Neural cell (in vitro differentiated cells): Measurements from ENCODE around the gene MBNL2. TPM values are rescaled to one million over a fixed set of nuclear protein-coding genes. Genes with fewer than 3 reads are reported as not detected.

ENCODE experiments used
- H2AFZ ChIP-seq: fragments of 200-600, 300-800 bp; sonication (generic), shearing (Covaris generic); 2 replicates; pipeline ENCODE4 v1.6.0; 2014; ENCODE audit warnings: low read depth, mild to moderate bottlenecking, antibody characterized with exemption, low read length, moderate library complexity
- H3F3A ChIP-seq: fragments of 200-600 bp; shearing (Covaris generic); 2 replicates; pipeline ENCODE4 v1.6.1; 2016; ENCODE audit warnings: mild to moderate bottlenecking, moderate library complexity, mixed read lengths, antibody characterized with exemption, low read length; ENCODE audit not compliant: insufficient read depth, poor library complexity, severe bottlenecking
- H3K27ac ChIP-seq: fragments of 200-600, 300-800 bp; sonication (generic), shearing (Covaris generic); 2 replicates; pipeline ENCODE4 v1.5.1; 2014; ENCODE audit warnings: mild to moderate bottlenecking, low read length, moderate library complexity
- H3K27me3 ChIP-seq: fragments of 300-800, 200-600 bp; sonication (generic), shearing (Covaris generic); 2 replicates; pipeline ENCODE4 v1.6.0; 2014; ENCODE audit warnings: mild to moderate bottlenecking, low read depth, low read length, moderate library complexity; ENCODE audit not compliant: insufficient read depth
- H3K36me3 ChIP-seq: fragments of 300-800, 200-600 bp; sonication (generic), shearing (Covaris generic); 2 replicates; pipeline ENCODE4 v1.5.1; 2014; ENCODE audit warnings: mild to moderate bottlenecking, antibody characterized with exemption, low read length, moderate library complexity; ENCODE audit not compliant: insufficient read depth
- H3K4me2 ChIP-seq: fragments of 300-800, 200-600 bp; sonication (generic), shearing (Covaris generic); 2 replicates; pipeline ENCODE4 v1.6.0; 2014; ENCODE audit warnings: mild to moderate bottlenecking, low read length
- H3K4me3 ChIP-seq: fragments of 300-800, 200-600 bp; sonication (generic), shearing (Covaris generic); 2 replicates; pipeline ENCODE4 v1.5.1; 2014; ENCODE audit warnings: mild to moderate bottlenecking, low read length, moderate library complexity
- H3K79me2 ChIP-seq: fragments of 200-600 bp; shearing (Covaris generic); replicated peaks from 2 replicates; pipeline ENCODE4 v1.6.0; 2014; ENCODE audit warnings: mild to moderate bottlenecking, low read length, moderate library complexity; ENCODE audit not compliant: insufficient read depth
- H3K9ac ChIP-seq: fragments of 300-800, 200-600 bp; sonication (generic), shearing (Covaris generic); 2 replicates; pipeline ENCODE4 v1.6.1; 2016; ENCODE audit warnings: mild to moderate bottlenecking, low read length, mixed read lengths
- H3K9me2 ChIP-seq: fragments of 200-600 bp; shearing (Covaris generic); 2 replicates; pipeline ENCODE4 v1.6.1; 2016; ENCODE audit warnings: mild to moderate bottlenecking, low read length, mixed read lengths; ENCODE audit not compliant: insufficient read depth
- H3K9me3 ChIP-seq: fragments of 200-600, 300-800 bp; sonication (generic), shearing (Covaris generic); 2 replicates; pipeline ENCODE4 v1.6.1; 2016; ENCODE audit warnings: mild to moderate bottlenecking, mixed run types, low read length, moderate library complexity, mixed read lengths
- H4K20me1 ChIP-seq: fragments of 200-600 bp; shearing (Covaris generic); 2 replicates; pipeline ENCODE4 v1.6.1; 2016; ENCODE audit warnings: mild to moderate bottlenecking, mixed run types; ENCODE audit not compliant: insufficient read depth
- EP300 ChIP-seq: fragments of 450-650 bp; conservative IDR thresholded peaks from 2 replicates; pipeline ENCODE4 v1.6.1; 2014; ENCODE audit warnings: antibody characterized with exemption, mild to moderate bottlenecking, moderate library complexity; ENCODE audit not compliant: poor library complexity, severe bottlenecking
- EZH2 ChIP-seq: fragments of 200-600, 300-800 bp; shearing (Covaris generic), sonication (generic); IDR thresholded peaks from 2 replicates; pipeline ENCODE4 v1.6.1; 2014; ENCODE audit warnings: antibody characterized with exemption, low read length, borderline replicate concordance, mild to moderate bottlenecking; ENCODE audit not compliant: insufficient read depth, poor library complexity, severe bottlenecking
- MXI1 ChIP-seq: fragments of 450-650 bp; conservative IDR thresholded peaks from 2 replicates; pipeline ENCODE4 v1.6.1; 2014; ENCODE audit warnings: antibody characterized with exemption, mild to moderate bottlenecking; ENCODE audit not compliant: poor library complexity, severe bottlenecking
- POLR2AphosphoS5 ChIP-seq: IDR thresholded peaks from 2 replicates; pipeline ENCODE4 v1.6.1; 2012
- RAD21 ChIP-seq: fragments of 450-650 bp; conservative IDR thresholded peaks from 2 replicates; pipeline ENCODE4 v1.6.1; 2014; ENCODE audit warnings: antibody characterized with exemption, mild to moderate bottlenecking, moderate library complexity
- REST ChIP-seq: IDR thresholded peaks from 2 replicates; pipeline ENCODE4 v1.6.1; 2012; ENCODE audit warnings: borderline replicate concordance
- SMC3 ChIP-seq: fragments of 450-650 bp; conservative IDR thresholded peaks from 2 replicates; pipeline ENCODE4 v1.6.1; 2014; ENCODE audit warnings: antibody characterized with exemption, mild to moderate bottlenecking, moderate library complexity; ENCODE audit not compliant: poor library complexity
- TAF1 ChIP-seq: IDR thresholded peaks from 2 replicates; pipeline ENCODE4 v1.6.1; 2012; ENCODE audit warnings: low read depth
- polyA plus RNA-seq: library from polyadenylated mRNA; depleted of rRNA; stranded (reverse); fragments of >200 nt; gene quantifications from 2 replicates; pipeline ENCODE4 v1.2.3, GENCODE V29; 2014
- TF ChIP-seq, protein P1 (sequence below): fragments of 450-650 bp; IDR thresholded peaks from 2 replicates; pipeline ENCODE4 v1.5.1; 2014; ENCODE audit warnings: antibody characterized with exemption, mild to moderate bottlenecking, moderate library complexity; ENCODE audit not compliant: poor library complexity, severe bottlenecking

Gene MBNL2
- polyA plus RNA-seq, 1 donor from 2014 or later = 4.3 TPM

DNA sequence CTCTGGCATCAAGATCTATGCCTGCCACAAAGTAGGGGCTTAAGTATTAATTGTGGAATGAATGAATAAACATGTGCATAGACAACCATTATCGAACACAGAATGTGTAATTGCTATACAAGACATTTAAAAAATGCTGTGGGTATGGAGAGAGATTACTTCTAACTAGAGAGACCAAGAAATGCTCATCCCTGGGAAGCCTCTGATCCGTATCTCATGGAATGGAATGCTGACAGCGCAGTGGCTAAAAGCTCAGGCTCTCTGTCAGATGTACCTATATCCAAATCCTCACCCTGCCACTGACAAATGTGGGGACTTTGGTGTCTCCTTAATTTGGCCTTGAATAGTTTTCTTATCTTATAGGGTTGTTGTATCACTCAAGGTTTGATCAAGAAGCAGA, 22.7 kb upstream of the MBNL2 start:
- Histone ChIP-seq H3K9ac (no peak overlapping the region), H3K36me3 (no peaks in the 10 kb centered on the region), H3K27me3 (no peaks in the 10 kb centered on the region), H3K79me2 (no peaks in the 10 kb centered on the region), H3K9me2 (no peaks in the 10 kb centered on the region), H3K9me3 (no peaks in the 10 kb centered on the region), H3K27ac (no peak overlapping the region), H4K20me1 (no peaks in the 10 kb centered on the region), H2AFZ (no peak overlapping the region), H3K4me3 (no peak overlapping the region), H3K4me2 (no peak overlapping the region), H3F3A (no peaks in the 10 kb centered on the region)
- TF ChIP-seq RAD21 (no peak), REST (no peak), POLR2AphosphoS5 (no peak), EZH2 (no peak), MXI1 (no peak), EP300 (no peak), SMC3 (no peak), TAF1 (no peak)
- TF ChIP-seq, protein P1, sequence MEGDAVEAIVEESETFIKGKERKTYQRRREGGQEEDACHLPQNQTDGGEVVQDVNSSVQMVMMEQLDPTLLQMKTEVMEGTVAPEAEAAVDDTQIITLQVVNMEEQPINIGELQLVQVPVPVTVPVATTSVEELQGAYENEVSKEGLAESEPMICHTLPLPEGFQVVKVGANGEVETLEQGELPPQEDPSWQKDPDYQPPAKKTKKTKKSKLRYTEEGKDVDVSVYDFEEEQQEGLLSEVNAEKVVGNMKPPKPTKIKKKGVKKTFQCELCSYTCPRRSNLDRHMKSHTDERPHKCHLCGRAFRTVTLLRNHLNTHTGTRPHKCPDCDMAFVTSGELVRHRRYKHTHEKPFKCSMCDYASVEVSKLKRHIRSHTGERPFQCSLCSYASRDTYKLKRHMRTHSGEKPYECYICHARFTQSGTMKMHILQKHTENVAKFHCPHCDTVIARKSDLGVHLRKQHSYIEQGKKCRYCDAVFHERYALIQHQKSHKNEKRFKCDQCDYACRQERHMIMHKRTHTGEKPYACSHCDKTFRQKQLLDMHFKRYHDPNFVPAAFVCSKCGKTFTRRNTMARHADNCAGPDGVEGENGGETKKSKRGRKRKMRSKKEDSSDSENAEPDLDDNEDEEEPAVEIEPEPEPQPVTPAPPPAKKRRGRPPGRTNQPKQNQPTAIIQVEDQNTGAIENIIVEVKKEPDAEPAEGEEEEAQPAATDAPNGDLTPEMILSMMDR = no peak

- Histone ChIP-seq H3K9me2 (no peaks in the 10 kb centered on the region), H2AFZ (no peak overlapping the region), H3K27me3 (no peaks in the 10 kb centered on the region), H3K9ac (no peak overlapping the region), H3K4me3 (no peak overlapping the region), H4K20me1 (no peaks in the 10 kb centered on the region), H3F3A (no peaks in the 10 kb centered on the region), H3K27ac (no peak overlapping the region), H3K9me3 (no peaks in the 10 kb centered on the region), H3K4me2 (no peak overlapping the region), H3K79me2 (no peaks in the 10 kb centered on the region), H3K36me3 (no peaks in the 10 kb centered on the region)
- no peak for TF ChIP-seq MXI1
- TF ChIP-seq EZH2 = no peak
- TF ChIP-seq, protein P1 = no peak
- TF ChIP-seq SMC3 = no peak
- no peak for TF ChIP-seq TAF1
- TF ChIP-seq POLR2AphosphoS5 = no peak
- TF ChIP-seq EP300 = no peak
- TF ChIP-seq RAD21 = no peak
- TF ChIP-seq REST = no peak
Observed at GRCh38 chr13:97200081-97200942, 21.8 kb upstream of the MBNL2 start.
